ENCODE data around the gene SMG6.
"Not testable (repeated sequence)": the region's sequence is repeated elsewhere in the genome, so short reads cannot be mapped to it uniquely, and the experiment has no call there.

The SMG6 gene

DNA sequence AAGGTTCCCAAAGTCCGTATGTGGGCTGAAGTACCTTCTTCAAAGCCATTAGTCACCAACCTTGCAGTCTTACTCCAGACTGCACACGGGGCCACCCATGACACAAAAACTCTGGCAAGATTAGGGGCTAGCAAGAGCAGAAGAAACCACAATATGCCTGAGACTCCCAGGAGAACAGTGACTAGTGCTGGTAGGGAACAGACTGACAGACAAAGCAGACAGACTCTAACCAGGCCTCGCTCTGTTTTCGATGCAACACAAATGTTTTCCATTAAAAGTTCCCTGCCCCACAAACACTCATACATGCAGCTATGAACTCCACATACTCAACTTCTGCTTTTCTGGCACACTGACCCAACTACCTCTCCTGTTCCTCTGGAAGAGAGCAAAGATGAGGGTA, 146.5 kb downstream of the SMG6 start:
- Histone ChIP-seq H3K9ac (ENCODE audit: low read depth, low read length) (0 out of 2 replicates have a peak overlapping the region, but pooled peaks have one; percentile 5), H3K4me1 (ENCODE audit: control insufficient read depth, insufficient read depth, low read length) (no peaks in the 10 kb centered on the region; the same call in 1 of the 2 replicates), H3K4me3 (ENCODE audit: low read depth, low read length) (no peak overlapping the region), H3K36me3 (ENCODE audit: control insufficient read depth, insufficient read depth, low read length) (no peaks in the 10 kb centered on the region; the same call in 1 of the 2 replicates), H3K9me3 (ENCODE audit: control insufficient read depth, insufficient read depth, low read length) (no peaks in the 10 kb centered on the region), H3K27me3 (ENCODE audit: control insufficient read depth, insufficient read depth, low read length) (no peaks in the 10 kb centered on the region), H3K27ac (ENCODE audit: low read depth, low read length) (no peak overlapping the region)

DNA sequence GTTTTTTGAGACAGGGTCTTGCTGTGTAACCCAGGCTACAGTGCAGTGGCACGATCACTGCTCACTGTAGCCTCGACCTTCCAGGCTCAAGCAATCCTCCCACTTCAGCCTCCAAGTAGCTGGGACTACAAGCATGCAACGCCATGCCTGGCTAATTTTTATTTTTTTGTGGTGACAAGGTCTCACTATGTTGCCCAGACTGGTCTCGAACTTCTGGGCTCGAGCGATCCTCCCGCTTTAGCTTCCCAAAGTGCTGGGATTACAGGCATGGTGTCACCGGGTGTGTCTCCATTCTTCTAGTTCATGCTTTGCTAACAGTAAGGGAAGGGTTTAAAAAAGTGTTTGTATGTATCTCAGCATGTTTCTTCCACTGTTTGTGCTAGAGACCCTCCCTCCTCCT, 146.9 kb downstream of the SMG6 start:
- no peaks in the 10 kb centered on the region for H3K9me3 ChIP-seq (ENCODE audit: control insufficient read depth, insufficient read depth, low read length)
- no peak overlapping the region for H3K9ac ChIP-seq (ENCODE audit: low read depth, low read length)
- H3K4me1 ChIP-seq (ENCODE audit: control insufficient read depth, insufficient read depth, low read length) = no peaks in the 10 kb centered on the region; the same call in 1 of the 2 replicates
- H3K27ac ChIP-seq (ENCODE audit: low read depth, low read length) = no peak overlapping the region
- H3K36me3 ChIP-seq (ENCODE audit: control insufficient read depth, insufficient read depth, low read length) = no peaks in the 10 kb centered on the region; the same call in 1 of the 2 replicates
- H3K4me3 ChIP-seq (ENCODE audit: low read depth, low read length) = no peak overlapping the region
- H3K27me3 ChIP-seq (ENCODE audit: control insufficient read depth, insufficient read depth, low read length) = no peaks in the 10 kb centered on the region

DNA sequence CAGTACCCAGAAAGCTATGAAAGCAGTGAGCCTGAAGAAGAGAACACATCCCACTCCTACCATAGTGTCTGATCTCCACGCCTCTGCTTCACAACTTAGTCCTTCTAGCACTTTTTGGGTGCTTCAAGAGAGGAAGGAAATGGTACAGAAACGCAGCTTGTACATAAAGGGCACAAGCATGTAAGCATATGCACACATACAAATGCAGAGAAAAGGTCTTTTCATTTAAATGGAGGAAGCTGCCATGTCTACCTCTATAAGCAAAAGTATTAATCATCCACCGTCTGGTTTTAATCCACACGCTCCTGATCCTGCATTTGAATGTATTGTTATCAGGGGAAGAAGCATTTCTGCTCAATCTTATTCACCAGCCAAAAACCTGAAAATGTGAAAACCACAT, 148.0 kb downstream of the SMG6 start:
- Histone ChIP-seq H3K27me3 (ENCODE audit: control insufficient read depth, insufficient read depth, low read length) (no peaks in the 10 kb centered on the region), H3K9ac (ENCODE audit: low read depth, low read length) (no peak overlapping the region), H3K4me1 (ENCODE audit: control insufficient read depth, insufficient read depth, low read length) (no peaks in the 10 kb centered on the region; the same call in 1 of the 2 replicates), H3K4me3 (ENCODE audit: low read depth, low read length) (no peak overlapping the region), H3K36me3 (ENCODE audit: control insufficient read depth, insufficient read depth, low read length) (no peaks in the 10 kb centered on the region), H3K27ac (ENCODE audit: low read depth, low read length) (no peak overlapping the region), H3K9me3 (ENCODE audit: control insufficient read depth, insufficient read depth, low read length) (no peaks in the 10 kb centered on the region)

DNA sequence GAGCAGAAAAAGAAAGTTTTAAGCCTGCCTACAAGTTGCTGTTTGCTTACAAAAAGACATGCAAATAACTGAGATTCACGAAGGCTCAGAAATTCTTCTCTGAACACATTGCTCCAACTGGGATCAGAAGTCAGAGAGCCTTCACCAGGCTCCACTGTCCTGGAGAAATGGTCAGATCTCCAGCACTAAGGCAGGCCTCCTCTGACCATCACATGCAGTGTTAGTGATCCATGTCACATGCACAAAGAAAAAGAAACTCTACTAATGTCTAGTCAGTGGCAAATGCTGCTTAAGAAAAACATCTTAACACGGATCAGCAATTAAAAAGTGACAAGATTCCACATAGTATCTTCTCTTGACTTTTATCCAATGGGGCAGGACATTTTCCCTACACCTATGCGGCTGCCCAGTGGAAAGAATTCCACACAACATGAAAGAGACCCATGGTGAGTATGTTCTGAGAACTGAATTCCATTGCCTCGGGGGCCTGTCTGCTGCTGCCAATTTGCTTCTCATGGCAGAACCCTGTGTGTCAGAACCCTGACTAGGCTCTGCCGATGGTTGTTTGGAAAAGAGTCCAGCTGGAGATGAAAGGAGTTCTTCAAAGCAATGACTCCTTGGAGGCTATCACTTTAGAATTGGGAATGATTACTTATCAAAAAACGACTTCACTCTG, 152.1 kb downstream of the SMG6 start:
- H3K9me3 ChIP-seq (ENCODE audit: control insufficient read depth, insufficient read depth, low read length) = no peaks in the 10 kb centered on the region
- H3K4me1 ChIP-seq (ENCODE audit: control insufficient read depth, insufficient read depth, low read length) = no peaks in the 10 kb centered on the region; the same call in 1 of the 2 replicates
- H3K9ac ChIP-seq (ENCODE audit: low read depth, low read length) = no peak overlapping the region
- no peak overlapping the region for H3K27ac ChIP-seq (ENCODE audit: low read depth, low read length)
- no peak overlapping the region for H3K4me3 ChIP-seq (ENCODE audit: low read depth, low read length)
- no peaks in the 10 kb centered on the region; the same call in 1 of the 2 replicates for H3K36me3 ChIP-seq (ENCODE audit: control insufficient read depth, insufficient read depth, low read length)
- H3K27me3 ChIP-seq (ENCODE audit: control insufficient read depth, insufficient read depth, low read length) = no peaks in the 10 kb centered on the region

DNA sequence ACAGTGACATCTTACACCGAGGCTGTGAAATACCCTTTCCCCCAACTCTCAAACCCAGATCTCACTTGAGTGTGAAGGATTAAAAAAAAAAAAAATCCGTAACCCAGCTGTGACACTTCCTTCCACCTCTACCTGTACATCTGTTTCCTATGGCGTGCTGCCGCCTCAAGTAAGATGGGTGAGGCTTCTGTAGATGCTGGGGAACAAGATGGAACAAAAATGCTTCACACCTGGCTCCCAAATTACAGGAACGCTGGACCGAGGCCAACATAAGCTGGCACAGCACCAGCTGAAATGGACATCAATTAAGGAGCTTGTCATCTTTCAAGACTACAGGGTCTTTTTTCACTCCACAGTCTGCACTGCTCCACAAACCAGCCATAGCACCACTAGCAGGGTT, 152.8 kb downstream of the SMG6 start:
- Histone ChIP-seq H3K4me3 (ENCODE audit: low read depth, low read length) (no peak overlapping the region), H3K4me1 (ENCODE audit: control insufficient read depth, insufficient read depth, low read length) (peaks cover 5% of the 10 kb centered on the region; the same call in 1 of the 2 replicates), H3K27me3 (ENCODE audit: control insufficient read depth, insufficient read depth, low read length) (no peaks in the 10 kb centered on the region), H3K36me3 (ENCODE audit: control insufficient read depth, insufficient read depth, low read length) (no peaks in the 10 kb centered on the region; the same call in 1 of the 2 replicates), H3K9ac (ENCODE audit: low read depth, low read length) (no peak overlapping the region), H3K9me3 (ENCODE audit: control insufficient read depth, insufficient read depth, low read length) (no peaks in the 10 kb centered on the region), H3K27ac (ENCODE audit: low read depth, low read length) (no peak overlapping the region)

DNA sequence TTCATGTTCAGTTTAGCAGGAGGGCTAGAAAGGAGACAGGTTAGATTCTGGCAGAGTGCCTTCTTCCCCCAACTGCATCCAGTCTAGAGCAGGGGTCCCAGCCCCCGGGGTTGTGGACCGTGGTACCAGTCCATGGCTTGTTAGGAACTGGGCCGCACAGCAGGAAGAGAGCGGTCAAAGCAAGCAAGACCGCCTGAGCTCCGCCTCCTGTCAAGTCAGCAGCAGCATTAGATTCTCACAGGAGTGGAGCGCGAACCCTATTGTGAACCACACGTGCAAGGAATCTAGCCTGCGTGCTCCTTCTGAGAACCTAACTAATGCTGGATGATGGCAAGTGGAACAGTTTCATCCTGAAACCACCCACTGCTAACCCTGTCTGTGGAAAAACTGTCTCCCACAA, 153.7 kb downstream of the SMG6 start:
- Histone ChIP-seq H3K4me1 (ENCODE audit: control insufficient read depth, insufficient read depth, low read length) (peaks cover 5% of the 10 kb centered on the region; the same call in 1 of the 2 replicates), H3K27ac (ENCODE audit: low read depth, low read length) (no peak overlapping the region), H3K36me3 (ENCODE audit: control insufficient read depth, insufficient read depth, low read length) (no peaks in the 10 kb centered on the region; the same call in 1 of the 2 replicates), H3K4me3 (ENCODE audit: low read depth, low read length) (no peak overlapping the region), H3K27me3 (ENCODE audit: control insufficient read depth, insufficient read depth, low read length) (no peaks in the 10 kb centered on the region), H3K9me3 (ENCODE audit: control insufficient read depth, insufficient read depth, low read length) (no peaks in the 10 kb centered on the region), H3K9ac (ENCODE audit: low read depth, low read length) (no peak overlapping the region)

DNA sequence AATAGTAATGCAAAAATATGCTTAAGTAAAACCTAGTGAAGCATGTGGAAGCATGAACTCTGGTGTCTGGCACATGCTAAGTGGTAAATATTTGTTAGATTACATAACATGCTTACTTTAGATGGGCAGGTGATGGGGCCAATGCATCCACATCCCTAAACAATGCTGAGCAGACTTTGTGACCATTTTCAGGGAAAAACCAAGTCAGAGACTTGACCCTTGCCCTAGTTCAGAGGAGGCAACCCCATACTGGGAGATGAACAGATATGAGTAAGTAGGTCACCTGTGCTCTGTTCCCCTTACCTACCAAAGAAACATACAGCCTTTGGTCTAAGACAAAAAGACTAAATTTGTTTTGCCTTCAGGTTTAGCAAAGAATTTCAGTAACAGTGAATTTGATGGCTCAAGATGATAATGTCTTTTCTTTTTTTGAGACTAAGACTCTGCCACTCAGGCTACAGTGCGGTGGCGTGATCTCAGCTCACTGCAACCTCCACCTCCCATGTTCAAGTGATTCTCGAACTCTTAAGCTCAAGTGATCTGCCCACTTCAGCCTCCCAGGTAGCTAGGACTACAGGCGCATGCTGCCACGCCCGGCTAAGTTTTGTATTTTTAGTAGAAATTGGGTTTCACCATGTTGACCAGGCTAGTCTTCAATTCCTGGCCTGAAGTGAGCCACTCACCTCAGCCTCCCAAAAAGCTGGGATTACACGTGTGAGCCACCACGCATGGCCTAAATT, 157.3 kb downstream of the SMG6 start:
- H3K9me3 ChIP-seq (ENCODE audit: control insufficient read depth, insufficient read depth, low read length) = no peaks in the 10 kb centered on the region
- no peaks in the 10 kb centered on the region for H3K27me3 ChIP-seq (ENCODE audit: control insufficient read depth, insufficient read depth, low read length)
- H3K4me3 ChIP-seq (ENCODE audit: low read depth, low read length) = no peak overlapping the region
- no peak overlapping the region for H3K27ac ChIP-seq (ENCODE audit: low read depth, low read length)
- H3K9ac ChIP-seq (ENCODE audit: low read depth, low read length) = no peak overlapping the region
- peaks cover 5% of the 10 kb centered on the region; the same call in 1 of the 2 replicates for H3K4me1 ChIP-seq (ENCODE audit: control insufficient read depth, insufficient read depth, low read length)
- no peaks in the 10 kb centered on the region; the same call in 1 of the 2 replicates for H3K36me3 ChIP-seq (ENCODE audit: control insufficient read depth, insufficient read depth, low read length)

DNA sequence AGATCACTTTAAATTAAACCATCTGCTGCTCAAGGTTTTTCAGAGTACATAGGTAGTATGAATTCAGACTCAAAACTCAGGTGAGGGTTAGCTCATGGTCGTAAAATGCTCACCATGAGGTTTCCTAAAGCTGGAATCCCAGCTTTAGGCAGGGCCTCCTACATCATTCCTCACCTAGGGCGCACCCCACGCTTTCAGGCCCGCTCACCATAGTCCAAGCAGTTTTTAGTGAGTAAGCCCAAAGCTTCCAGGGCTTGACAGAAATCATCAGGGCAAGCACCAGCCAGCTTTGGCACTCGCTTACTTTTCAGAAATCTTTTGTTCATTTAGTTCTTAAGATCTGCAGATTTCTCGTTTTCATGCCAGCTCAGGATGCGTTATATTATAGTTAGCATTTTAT, 158.9 kb downstream of the SMG6 start:
- no peaks in the 10 kb centered on the region for H3K9me3 ChIP-seq (ENCODE audit: control insufficient read depth, insufficient read depth, low read length)
- H3K27ac ChIP-seq (ENCODE audit: low read depth, low read length) = no peak overlapping the region
- no peaks in the 10 kb centered on the region for H3K36me3 ChIP-seq (ENCODE audit: control insufficient read depth, insufficient read depth, low read length)
- no peak overlapping the region for H3K4me3 ChIP-seq (ENCODE audit: low read depth, low read length)
- H3K4me1 ChIP-seq (ENCODE audit: control insufficient read depth, insufficient read depth, low read length) = peaks cover 10% of the 10 kb centered on the region; the same call in 1 of the 2 replicates
- H3K9ac ChIP-seq (ENCODE audit: low read depth, low read length) = no peak overlapping the region
- no peaks in the 10 kb centered on the region for H3K27me3 ChIP-seq (ENCODE audit: control insufficient read depth, insufficient read depth, low read length)

DNA sequence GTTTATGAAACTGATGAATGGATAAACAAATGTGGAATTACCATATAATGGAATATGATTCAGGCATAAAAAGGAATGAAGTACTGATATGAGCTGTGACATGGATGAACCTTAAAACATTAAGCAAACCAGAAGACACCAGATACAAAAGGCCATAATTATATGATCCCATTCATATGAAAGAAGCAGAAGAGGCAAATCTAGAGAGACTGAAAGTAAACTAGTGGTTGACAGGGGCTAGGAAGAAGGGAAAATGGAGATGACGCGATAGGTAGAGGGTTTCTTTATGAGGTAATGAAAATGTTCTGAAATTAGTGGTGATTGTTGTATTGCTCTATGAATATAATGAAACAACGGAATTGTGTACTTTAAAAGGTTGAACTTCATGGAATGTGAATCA, 160.3 kb downstream of the SMG6 start:
- H3K9me3 ChIP-seq (ENCODE audit: control insufficient read depth, insufficient read depth, low read length) = no peaks in the 10 kb centered on the region
- H3K9ac ChIP-seq (ENCODE audit: low read depth, low read length) = no peak overlapping the region

DNA sequence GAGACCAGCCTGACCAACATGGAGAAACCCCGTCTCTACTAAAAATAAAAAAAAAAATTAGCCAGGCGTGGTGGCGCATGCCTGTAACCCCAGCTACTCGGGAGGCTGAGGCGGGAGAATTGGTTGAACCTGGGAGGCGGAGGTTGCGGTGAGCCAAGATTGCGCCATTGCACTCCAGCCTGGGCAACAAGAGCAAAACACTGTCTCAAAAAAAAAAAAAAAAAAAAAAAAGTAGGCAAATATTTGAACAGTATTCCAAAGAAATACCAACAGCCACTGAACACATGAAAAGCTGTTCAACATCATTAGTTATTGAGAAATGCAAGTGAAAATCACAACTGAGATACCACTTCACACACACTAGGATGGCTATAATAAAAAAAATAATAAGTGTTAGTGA, 160.9 kb downstream of the SMG6 start:
- not testable (repeated sequence) for H3K27ac ChIP-seq (ENCODE audit: low read depth, low read length); H3K9me3 ChIP-seq (ENCODE audit: control insufficient read depth, insufficient read depth, low read length); H3K9ac ChIP-seq (ENCODE audit: low read depth, low read length); H3K36me3 ChIP-seq (ENCODE audit: control insufficient read depth, insufficient read depth, low read length); H3K4me3 ChIP-seq (ENCODE audit: low read depth, low read length); H3K27me3 ChIP-seq (ENCODE audit: control insufficient read depth, insufficient read depth, low read length)
- H3K4me1 ChIP-seq (ENCODE audit: control insufficient read depth, insufficient read depth, low read length) = peaks cover 22% of the 10 kb centered on the region

More for the DNA sequence above, 160.3 kb downstream of the SMG6 start:
- Histone ChIP-seq H3K27ac (ENCODE audit: low read depth, low read length) (no peak overlapping the region), H3K4me3 (ENCODE audit: low read depth, low read length) (no peak overlapping the region), H3K27me3 (ENCODE audit: control insufficient read depth, insufficient read depth, low read length) (no peaks in the 10 kb centered on the region), H3K4me1 (ENCODE audit: control insufficient read depth, insufficient read depth, low read length) (peaks cover 16% of the 10 kb centered on the region), H3K36me3 (ENCODE audit: control insufficient read depth, insufficient read depth, low read length) (no peaks in the 10 kb centered on the region)

DNA sequence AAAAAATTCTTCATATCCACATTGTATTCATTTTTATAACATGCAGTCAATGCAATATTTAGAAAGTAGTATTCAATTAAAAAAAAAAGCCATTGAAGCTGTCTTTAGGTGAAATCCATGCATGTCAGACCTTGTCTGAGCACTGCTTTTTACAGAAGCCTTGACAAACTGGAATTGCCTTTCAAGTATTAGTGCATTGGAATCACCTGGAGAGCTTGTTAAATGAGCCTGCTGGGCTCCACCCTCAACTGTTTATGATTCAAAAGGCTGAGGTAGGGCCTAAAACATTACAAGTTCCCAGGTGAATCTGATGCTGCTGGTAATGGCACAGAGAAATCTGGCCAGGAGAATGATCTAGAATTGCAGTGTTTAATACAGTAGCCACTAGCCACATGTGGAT, 162.9 kb downstream of the SMG6 start:
- no peaks in the 10 kb centered on the region for H3K27me3 ChIP-seq (ENCODE audit: control insufficient read depth, insufficient read depth, low read length)
- H3K4me1 ChIP-seq (ENCODE audit: control insufficient read depth, insufficient read depth, low read length) = peaks cover 26% of the 10 kb centered on the region
- no peaks in the 10 kb centered on the region for H3K36me3 ChIP-seq (ENCODE audit: control insufficient read depth, insufficient read depth, low read length)
- no peak overlapping the region for H3K4me3 ChIP-seq (ENCODE audit: low read depth, low read length)
- H3K9me3 ChIP-seq (ENCODE audit: control insufficient read depth, insufficient read depth, low read length) = no peaks in the 10 kb centered on the region
- H3K9ac ChIP-seq (ENCODE audit: low read depth, low read length) = no peak overlapping the region
- no peak overlapping the region for H3K27ac ChIP-seq (ENCODE audit: low read depth, low read length)

Measured in HUES48 (cell line).